ENCODE results near the gene SPZ1. TPM values are rescaled to one million over a fixed set of nuclear protein-coding genes. Genes with fewer than 3 reads are reported as not detected.
"Not testable (repeated sequence)": the region's sequence is repeated elsewhere in the genome, so short reads cannot be mapped to it uniquely, and the experiment has no call there.

The SPZ1 gene, protein sequence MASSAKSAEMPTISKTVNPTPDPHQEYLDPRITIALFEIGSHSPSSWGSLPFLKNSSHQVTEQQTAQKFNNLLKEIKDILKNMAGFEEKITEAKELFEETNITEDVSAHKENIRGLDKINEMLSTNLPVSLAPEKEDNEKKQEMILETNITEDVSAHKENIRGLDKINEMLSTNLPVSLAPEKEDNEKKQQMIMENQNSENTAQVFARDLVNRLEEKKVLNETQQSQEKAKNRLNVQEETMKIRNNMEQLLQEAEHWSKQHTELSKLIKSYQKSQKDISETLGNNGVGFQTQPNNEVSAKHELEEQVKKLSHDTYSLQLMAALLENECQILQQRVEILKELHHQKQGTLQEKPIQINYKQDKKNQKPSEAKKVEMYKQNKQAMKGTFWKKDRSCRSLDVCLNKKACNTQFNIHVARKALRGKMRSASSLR
- total RNA-seq (2014; rRNA removed; shearing (Covaris generic)): not detected in 2 replicates
- polyA plus RNA-seq (2015; cell fraction: cytosol; rRNA removed): not detected in 2 replicates
- polyA plus RNA-seq (2015; cell fraction: nucleus; rRNA removed): not detected in 2 replicates

DNA sequence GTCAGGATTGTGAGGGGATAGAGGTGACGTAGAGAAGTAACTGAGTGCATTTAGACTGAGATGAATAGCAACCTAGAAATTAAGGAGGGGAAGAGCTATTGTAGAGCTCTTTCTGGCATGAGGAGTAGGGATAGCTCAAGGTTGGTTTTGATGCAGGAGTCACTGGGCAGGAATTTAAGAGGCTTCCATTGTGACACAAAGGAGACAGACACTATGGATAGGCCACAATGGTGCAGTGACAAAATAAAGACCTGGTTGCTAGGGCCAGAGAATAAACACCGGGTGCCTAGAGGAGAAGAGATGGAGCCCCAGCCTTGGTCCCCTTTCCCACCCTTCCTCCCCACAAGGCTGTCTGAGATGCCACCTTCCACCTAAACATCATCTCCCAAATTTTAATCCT lies at the start of gene SPZ1:
Gene SPZ1 (plus strand): TSS at position 301 of the 400 bp plus-strand sequence. CDS start 214 bp downstream, outside the sequence.
- in situ Hi-C loops (cut with HindIII; ENCODE audit: low pct_unique_long_range_greater_than_20kb, low sequenced_read_pairs): no loop called here

DNA sequence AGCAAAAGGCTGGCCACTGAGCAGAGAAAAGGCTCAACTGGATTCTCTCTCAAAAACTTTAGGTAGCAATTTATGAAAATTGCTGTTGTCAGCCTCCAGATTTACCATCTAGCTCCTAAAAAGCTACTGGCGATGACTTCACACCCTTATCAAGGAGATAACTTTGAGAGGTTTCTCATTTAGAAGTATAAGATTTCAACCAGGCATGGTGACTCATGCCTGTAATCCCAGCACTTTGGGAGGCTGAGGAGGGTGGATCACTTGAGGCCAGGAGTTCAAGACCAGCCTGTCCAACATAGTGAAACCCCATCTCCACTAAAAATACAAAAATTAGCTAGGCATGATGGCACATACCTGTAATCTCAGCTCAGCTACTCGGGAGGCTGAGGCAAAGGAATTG lies 49.3 kb upstream of the SPZ1 start:
- in situ Hi-C loops (cut with HindIII; ENCODE audit: low pct_unique_long_range_greater_than_20kb, low sequenced_read_pairs): not testable (repeated sequence)

More for the DNA sequence above, at the start of gene SPZ1:
- DNase-seq (ENCODE audit: low read depth, low spot score): no peak

DNA sequence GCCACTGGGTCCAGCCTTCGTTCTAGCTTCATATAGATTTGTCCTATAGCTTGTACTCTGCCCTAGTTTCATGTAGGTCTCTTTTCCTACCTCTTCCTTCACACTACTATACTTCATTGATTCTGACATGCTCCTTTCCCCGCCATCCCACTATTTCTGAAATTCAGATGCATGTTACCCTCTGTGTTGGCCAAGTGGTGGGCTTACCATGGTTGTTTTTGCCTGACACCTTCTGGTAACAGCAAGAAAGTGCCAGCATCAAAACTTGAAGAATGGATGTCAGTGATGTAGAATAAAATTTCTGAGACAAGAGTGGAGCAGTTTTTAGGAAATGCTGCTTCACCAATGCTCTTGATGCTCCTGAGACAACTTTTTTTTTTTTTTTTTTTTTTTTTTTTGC lies 44.5 kb upstream of the SPZ1 start:
- in situ Hi-C loops (cut with HindIII; ENCODE audit: low pct_unique_long_range_greater_than_20kb, low sequenced_read_pairs): no loop called here
- peak; percentile 80 for DNase-seq (ENCODE audit: low read depth, low spot score)

More for the DNA sequence above, 49.3 kb upstream of the SPZ1 start:
- not testable (repeated sequence) for DNase-seq (ENCODE audit: low read depth, low spot score)

DNA sequence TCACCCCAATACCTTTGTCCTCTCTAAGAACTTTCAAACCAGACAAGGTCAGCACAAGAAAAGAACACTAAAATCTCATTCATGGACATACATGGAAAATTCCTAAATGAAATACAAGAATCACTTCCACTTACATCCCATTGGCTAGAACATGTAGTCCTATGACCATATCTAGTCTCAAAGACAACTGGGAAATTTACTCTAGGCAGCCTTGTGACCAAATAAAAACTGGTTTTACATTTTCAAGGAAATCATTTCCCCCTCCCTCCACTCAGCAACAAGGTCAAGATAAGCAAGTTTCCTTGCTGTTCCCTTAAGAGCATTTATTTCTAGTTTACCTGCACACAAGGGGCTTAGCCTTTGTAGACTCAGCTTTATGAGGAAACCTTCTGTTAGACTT lies 43.6 kb upstream of the SPZ1 start:
- no peak for DNase-seq (ENCODE audit: low read depth, low spot score)
- in situ Hi-C loops (cut with HindIII; ENCODE audit: low pct_unique_long_range_greater_than_20kb, low sequenced_read_pairs): no loop called here

DNA sequence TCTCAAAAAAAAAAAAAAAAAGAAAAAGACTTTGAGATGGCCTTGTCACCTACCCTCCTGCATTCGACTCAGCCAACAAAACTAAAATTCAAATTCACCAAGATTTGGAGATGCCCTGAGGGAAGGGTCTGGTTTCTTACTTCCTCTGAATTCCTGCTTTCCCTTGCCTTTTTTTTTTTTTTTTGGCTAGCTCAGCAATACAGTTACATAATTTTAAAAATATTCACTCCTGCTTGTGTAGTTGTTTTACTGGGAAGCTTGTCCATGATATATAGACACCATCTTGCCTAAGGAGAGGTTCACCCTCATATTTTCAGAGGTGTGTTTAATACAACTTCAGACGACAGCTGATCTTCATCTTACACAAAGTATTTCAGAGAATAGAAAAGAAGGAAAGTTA lies 42.6 kb upstream of the SPZ1 start:
- in situ Hi-C loops (cut with HindIII; ENCODE audit: low pct_unique_long_range_greater_than_20kb, low sequenced_read_pairs): no loop called here
- no peak for DNase-seq (ENCODE audit: low read depth, low spot score)

DNA sequence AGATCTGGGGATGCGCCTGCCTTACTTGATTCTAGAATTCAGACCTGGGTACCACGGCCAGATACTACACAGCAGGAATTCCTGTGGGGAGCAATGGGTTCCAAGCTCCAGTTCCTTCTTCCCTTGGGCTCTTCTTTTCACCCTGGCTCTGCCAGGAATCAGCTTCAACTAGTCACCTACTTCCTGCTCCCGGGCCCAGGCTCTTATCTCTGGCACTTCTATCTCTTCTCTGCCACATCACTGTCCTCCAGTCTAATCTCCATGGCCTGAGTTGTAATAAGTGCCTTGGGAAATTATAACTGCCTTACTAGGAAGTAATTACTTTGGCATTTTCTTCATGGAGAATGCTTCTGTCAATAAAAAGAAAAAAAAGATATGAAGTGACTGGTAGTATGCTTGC lies 37.7 kb upstream of the SPZ1 start:
- no peak for DNase-seq (ENCODE audit: low read depth, low spot score)
- in situ Hi-C loops (cut with HindIII; ENCODE audit: low pct_unique_long_range_greater_than_20kb, low sequenced_read_pairs): no loop called here

DNA sequence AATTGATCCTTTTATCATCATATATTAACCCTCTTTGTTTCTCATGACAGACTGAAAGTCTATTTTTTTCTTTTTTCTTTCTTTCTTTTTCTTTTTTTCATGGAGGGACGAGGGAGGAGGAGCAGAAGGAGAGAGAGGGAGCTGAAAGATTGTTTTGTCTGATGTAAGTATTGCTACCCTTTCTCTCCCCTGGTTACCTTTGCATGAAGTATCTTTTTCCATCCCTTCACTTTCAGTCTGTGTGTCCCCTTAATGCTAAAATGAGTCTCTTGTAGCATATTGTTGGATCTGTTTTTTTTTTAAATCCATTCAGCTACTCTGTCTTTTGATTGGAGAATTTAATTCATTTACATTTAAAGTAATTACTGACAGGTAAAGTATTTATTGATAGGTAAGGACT lies 36.4 kb upstream of the SPZ1 start:
- in situ Hi-C loops (cut with HindIII; ENCODE audit: low pct_unique_long_range_greater_than_20kb, low sequenced_read_pairs): no loop called here

DNA sequence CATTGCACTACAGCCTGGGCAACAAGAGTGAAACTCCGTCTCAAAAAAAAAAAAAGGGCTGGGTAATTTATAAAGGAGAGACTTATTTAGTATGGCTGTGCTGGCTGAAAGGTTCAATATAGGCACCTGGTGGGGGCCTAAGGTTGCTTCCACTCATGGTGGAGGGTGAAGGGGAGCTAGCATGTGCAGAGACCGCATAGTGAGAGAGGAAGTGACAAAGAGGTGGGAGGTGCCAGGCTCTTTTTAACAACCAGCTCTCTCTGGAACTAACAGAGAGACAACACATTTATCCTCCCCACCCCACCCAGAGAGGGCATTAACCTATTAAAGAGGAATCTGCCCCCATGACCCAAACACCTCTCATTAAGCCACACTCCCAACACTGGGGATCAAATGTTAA lies 35.1 kb upstream of the SPZ1 start:
- in situ Hi-C loops (cut with HindIII; ENCODE audit: low pct_unique_long_range_greater_than_20kb, low sequenced_read_pairs): no loop called here
- no peak for DNase-seq (ENCODE audit: low read depth, low spot score)

More for the DNA sequence above, 36.4 kb upstream of the SPZ1 start:
- DNase-seq (ENCODE audit: low read depth, low spot score): no peak

DNA sequence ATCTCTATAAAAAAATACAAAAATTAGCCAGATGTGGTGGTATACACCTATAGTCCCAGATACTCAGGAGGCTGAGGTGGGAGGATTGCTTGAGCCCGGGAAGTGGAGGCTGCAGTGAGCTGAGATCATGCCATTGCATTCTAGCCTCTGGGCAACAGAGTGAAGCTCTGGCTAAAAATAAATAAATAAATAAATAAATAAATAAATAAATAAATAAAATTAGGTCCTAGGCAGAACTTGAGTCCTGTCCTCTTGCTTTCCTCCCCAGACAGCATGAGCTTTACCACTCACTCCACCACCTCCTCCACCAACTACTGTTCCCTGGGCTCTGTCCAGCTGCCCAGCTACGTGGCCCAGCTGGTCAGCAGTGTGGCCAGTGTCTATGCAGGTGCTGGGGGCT lies 31.6 kb upstream of the SPZ1 start:
- in situ Hi-C loops (cut with HindIII; ENCODE audit: low pct_unique_long_range_greater_than_20kb, low sequenced_read_pairs): no loop called here

DNA sequence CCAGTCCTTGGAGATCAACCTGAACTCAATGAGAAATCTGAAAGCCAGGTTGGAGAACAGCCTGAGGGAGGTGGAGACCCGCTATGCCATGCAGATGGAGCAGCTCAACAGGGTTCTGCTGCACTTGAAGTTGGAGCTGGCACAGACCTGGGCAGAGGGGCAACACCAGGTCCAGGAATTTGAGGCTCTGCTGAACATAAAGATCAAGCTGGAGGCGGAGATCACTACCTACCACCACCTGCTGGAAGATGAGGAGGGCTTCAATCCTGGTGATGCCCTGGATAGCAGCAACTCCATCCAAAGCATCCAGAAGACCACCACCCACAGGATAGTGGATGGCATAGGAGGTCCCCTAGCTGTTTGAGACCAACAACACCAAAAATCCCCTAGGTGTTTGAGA lies 30.5 kb upstream of the SPZ1 start:
- no peak for DNase-seq (ENCODE audit: low read depth, low spot score)
- in situ Hi-C loops (cut with HindIII; ENCODE audit: low pct_unique_long_range_greater_than_20kb, low sequenced_read_pairs): no loop called here

More for the DNA sequence above, 31.6 kb upstream of the SPZ1 start:
- DNase-seq (ENCODE audit: low read depth, low spot score): no peak

DNA sequence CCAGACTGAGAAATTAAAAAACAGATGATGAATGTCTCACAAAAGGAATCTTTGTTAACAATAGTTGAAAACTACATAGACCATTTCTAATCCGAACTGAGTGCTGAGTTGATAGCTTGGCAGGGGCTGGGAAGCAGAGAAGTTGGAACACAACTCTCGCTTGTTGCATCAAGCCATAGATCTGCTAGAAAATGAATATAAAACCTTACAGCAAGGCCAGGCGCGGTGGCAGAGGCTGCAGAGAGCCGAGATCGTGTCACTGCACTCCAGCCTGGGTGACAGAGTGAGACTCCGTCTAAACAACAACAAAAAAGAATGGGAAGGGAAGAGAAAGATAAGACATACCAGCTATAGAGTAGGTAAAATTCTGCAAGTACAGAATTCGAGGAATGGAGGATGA lies 28.0 kb upstream of the SPZ1 start:
- in situ Hi-C loops (cut with HindIII; ENCODE audit: low pct_unique_long_range_greater_than_20kb, low sequenced_read_pairs): no loop called here

DNA sequence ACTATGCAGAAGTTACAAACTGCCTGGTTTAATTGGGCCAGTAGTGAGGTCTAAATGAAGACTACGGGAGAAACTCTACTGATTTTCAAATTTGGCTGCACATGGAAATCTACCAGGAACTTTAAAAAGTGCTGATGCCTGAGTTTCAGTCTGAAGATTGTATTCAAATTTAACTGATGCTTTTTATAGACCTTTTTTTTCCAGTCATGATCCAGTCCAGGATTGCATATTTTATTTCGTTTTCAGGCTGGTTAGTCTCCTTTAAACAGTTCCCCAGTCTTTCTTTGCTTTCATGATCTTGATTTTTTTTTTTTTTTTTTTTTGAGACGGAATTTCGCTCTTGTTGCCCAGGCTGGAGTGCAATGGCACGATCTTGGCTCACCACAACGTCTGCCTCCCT lies 23.7 kb upstream of the SPZ1 start:
- DNase-seq (ENCODE audit: low read depth, low spot score): no peak
- in situ Hi-C loops (cut with HindIII; ENCODE audit: low pct_unique_long_range_greater_than_20kb, low sequenced_read_pairs): no loop called here

More for the DNA sequence above, 28.0 kb upstream of the SPZ1 start:
- no peak for DNase-seq (ENCODE audit: low read depth, low spot score)

DNA sequence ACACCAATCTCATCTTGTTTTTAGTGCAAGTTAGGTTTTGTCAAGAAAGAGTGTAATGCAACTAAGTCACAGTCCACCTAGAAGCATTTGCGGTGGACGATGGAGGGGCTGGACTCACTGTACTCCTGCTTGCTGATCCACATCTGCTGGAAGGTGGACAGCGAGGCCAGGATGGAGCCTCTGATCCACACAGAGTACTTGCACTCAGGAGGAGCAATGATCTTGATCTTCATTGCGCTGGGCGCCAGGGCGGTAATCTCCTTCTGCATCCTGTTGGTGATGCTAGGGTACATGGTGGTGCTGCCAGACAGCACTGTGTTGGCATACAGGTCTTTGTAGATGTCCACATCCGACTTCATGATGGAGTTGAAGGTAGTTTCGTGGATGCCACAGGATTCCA lies 20.2 kb upstream of the SPZ1 start:
- no peak for DNase-seq (ENCODE audit: low read depth, low spot score)
- in situ Hi-C loops (cut with HindIII; ENCODE audit: low pct_unique_long_range_greater_than_20kb, low sequenced_read_pairs): no loop called here

DNA sequence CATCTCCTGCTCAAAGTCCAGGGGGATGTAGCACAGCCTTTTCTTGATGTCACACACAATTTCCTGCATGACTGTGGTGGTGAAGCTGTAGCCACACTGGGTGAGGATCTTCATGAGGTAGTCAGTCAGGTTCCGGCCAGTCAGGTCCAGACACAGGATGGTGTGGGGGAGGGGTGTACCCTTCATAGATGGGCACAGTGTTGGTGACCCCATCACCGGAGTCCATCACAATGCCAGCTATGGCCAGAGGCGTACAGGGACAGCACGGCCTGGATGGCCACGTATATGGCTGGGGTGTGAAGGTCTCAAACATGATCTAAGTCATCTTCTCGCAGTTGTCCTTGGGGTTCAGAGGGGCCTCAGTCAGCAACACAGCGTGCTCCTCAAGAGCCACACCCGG lies 19.7 kb upstream of the SPZ1 start:
- in situ Hi-C loops (cut with HindIII; ENCODE audit: low pct_unique_long_range_greater_than_20kb, low sequenced_read_pairs): no loop called here
- DNase-seq (ENCODE audit: low read depth, low spot score): no peak

DNA sequence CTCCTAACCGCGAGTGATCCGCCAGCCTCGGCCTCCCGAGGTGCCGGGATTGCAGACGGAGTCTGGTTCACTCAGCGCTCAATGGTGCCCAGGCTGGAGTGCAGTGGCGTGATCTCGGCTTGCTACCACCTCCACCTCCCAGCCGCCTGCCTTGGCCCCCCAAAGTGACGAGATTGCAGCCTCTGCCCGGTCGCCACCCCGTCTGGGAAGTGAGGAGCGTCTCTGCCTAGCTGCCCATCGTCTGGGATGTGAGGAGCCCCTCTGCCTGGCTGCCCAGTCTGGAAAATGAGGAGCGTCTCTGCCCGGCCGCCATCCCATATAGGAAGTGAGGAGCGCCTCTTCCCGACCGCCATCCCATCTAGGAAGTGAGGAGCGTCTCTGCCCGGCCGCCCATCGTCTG lies 19.0 kb upstream of the SPZ1 start:
- DNase-seq (ENCODE audit: low read depth, low spot score); in situ Hi-C loops (cut with HindIII; ENCODE audit: low pct_unique_long_range_greater_than_20kb, low sequenced_read_pairs): not testable (repeated sequence)

DNA sequence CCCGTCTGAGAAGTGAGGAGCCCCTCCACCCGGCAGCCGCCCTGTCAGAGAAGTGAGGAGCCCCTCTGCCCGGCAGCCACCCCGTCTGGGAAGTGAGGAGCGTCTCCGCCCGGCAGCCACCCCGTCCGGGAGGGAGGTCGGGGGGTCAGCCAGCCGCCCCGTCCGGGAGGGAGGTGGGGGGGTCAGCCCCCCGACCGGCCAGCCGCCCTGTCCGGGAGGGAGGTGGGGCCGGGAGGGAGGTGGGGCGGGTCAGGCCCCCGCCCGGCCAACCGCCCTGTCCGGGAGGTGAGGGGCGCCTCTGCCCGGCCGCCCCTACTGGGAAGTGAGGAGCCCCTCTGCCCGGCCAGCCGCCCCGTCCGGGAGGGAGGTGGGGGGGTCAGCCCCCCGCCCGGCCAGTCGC lies 18.5 kb upstream of the SPZ1 start:
- DNase-seq (ENCODE audit: low read depth, low spot score); in situ Hi-C loops (cut with HindIII; ENCODE audit: low pct_unique_long_range_greater_than_20kb, low sequenced_read_pairs): not testable (repeated sequence)

DNA sequence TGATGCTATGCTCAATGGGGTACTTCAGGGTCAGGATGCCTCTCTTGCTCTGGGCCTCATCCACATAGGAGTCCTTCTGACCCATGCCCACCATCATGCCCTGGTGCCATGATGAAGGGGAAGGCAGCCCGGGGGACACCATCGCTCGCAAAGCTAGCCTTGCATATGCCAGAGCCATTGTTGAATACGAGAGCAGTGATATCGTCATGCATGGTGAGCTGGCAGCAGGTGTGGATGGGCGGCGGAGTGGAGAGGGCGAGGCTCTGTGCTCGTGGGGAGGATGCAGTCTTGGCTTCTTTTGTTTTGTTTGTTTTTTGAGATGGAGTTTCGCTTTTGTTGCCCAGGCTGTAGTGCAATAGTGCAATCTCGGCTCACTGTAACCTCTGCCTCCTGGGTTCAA lies 17.2 kb upstream of the SPZ1 start:
- no peak for DNase-seq (ENCODE audit: low read depth, low spot score)

DNA sequence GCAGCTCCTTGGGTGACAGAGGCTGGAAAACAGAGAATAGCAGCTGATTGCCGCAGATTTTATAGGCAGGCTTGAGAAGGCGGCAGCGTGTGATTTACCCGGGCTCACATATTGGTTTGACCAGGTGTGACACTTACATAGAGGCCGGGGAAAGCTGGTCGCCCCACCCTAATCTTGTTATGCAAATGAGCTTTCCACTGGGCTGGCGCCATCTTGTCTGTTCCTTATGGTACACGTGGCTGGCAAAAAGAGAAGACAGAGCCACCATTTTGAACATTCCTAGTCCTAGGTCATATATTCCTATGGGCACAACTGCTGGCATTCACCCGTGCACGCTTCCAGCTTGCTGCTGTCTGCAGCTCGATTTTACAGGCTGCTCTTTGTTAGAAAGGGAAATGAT lies 11.3 kb upstream of the SPZ1 start:
- in situ Hi-C loops (cut with HindIII; ENCODE audit: low pct_unique_long_range_greater_than_20kb, low sequenced_read_pairs): no loop called here
- DNase-seq (ENCODE audit: low read depth, low spot score): no peak

More for the DNA sequence above, 17.2 kb upstream of the SPZ1 start:
- in situ Hi-C loops (cut with HindIII; ENCODE audit: low pct_unique_long_range_greater_than_20kb, low sequenced_read_pairs): no loop called here
